Measurements from ENCODE around the gene EIF4EBP3. TPM values are rescaled to one million over a fixed set of nuclear protein-coding genes. Genes with fewer than 3 reads are reported as not detected.

The EIF4EBP3 gene
- total and polyA plus RNA-seq, 9 of the 15 experiments (the other 6 are each of a cell fraction or from before 2014, with no cell fraction given) = 1.3 to 7.5 (median 3.8) TPM

DNA sequence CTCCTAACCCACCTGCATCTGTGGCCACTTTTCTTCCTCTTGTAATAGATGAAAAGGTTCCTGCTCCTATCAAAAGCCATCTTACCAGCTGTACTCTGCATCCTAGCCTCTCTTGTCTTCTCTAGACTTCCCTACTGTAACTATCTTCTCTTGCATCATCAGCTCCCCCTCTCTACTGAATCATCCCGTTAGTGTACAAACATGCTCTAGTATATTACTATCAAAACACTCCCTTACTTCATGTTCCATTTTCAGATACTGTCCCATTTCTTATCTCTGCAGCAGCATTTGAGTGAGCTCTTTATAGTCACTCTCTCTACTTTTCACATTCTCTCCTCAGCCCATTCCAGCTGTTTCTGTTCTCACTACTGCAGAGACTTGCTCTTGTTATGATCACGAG is 7.0 kb downstream of the EIF4EBP3 start (continued):
- TF ChIP-seq MEF2D (tag; conservative IDR thresholded peaks at IDR 0.05; ENCODE audit: low read depth) = peak; percentile 65; the same call in 1 of the 2 replicates
- TF ChIP-seq CEBPG (CRISPR knock-in tag; IDR thresholded peaks at IDR 0.05) = peak; percentile 90
- peak; percentile 90 to 97 for TF ChIP-seq CEBPG (tag; conservative IDR thresholded peaks at IDR 0.05 in 1 of 2, IDR thresholded peaks at IDR 0.05 in 1 of 2)
- TF ChIP-seq MTA3 (IDR thresholded peaks at IDR 0.05; ENCODE audit: borderline replicate concordance) = 0 out of 2 replicates have a peak, but pooled peaks have one; percentile 36
- TF ChIP-seq HMG20A (CRISPR knock-in tag; conservative IDR thresholded peaks at IDR 0.05) = no peak
- TF ChIP-seq E2F8 (IDR thresholded peaks at IDR 0.05; ENCODE audit: low read depth, partially characterized antibody) = no peak
- no peak for TF ChIP-seq FOXJ3 (CRISPR knock-in tag; IDR thresholded peaks at IDR 0.05)
- TF ChIP-seq, protein P1, sequence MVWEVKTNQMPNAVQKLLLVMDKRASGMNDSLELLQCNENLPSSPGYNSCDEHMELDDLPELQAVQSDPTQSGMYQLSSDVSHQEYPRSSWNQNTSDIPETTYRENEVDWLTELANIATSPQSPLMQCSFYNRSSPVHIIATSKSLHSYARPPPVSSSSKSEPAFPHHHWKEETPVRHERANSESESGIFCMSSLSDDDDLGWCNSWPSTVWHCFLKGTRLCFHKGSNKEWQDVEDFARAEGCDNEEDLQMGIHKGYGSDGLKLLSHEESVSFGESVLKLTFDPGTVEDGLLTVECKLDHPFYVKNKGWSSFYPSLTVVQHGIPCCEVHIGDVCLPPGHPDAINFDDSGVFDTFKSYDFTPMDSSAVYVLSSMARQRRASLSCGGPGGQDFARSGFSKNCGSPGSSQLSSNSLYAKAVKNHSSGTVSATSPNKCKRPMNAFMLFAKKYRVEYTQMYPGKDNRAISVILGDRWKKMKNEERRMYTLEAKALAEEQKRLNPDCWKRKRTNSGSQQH (CRISPR knock-in tag; IDR thresholded peaks at IDR 0.05) = no peak
- peak in 1 of 2 experiments; percentile 9; a peak in 1 of 4 replicates for TF ChIP-seq RAD21 (CRISPR knock-in tag; conservative IDR thresholded peaks at IDR 0.05 in 1 of 2, IDR thresholded peaks at IDR 0.05 in 1 of 2)
- TF ChIP-seq NCOR1 (IDR thresholded peaks at IDR 0.05) = peak; percentile 36; the same call in 1 of the 2 replicates
- no peak for TF ChIP-seq GMEB1 (CRISPR knock-in tag; IDR thresholded peaks at IDR 0.05)
- 0 out of 2 replicates have a peak, but pooled peaks have one; percentile 44 for TF ChIP-seq ZSCAN32 (CRISPR knock-in tag; IDR thresholded peaks at IDR 0.05)
- TF ChIP-seq ARNT (IDR thresholded peaks at IDR 0.05) = 0 out of 4 replicates have a peak, but pooled peaks of 1 of the 2 experiments have one; percentile 49
- TF ChIP-seq E2F3 (CRISPR knock-in tag; IDR thresholded peaks at IDR 0.05) = no peak
- TF ChIP-seq MCM5 (IDR thresholded peaks at IDR 0.05; ENCODE audit: low read depth) = no peak
- TF ChIP-seq ZBTB17 (CRISPR knock-in tag; IDR thresholded peaks at IDR 0.05) = no peak
- peak in 1 of 2 experiments; percentile 27; a peak in 1 of 4 replicates for TF ChIP-seq HDAC1 (IDR thresholded peaks at IDR 0.05)
- TF ChIP-seq, protein P2, sequence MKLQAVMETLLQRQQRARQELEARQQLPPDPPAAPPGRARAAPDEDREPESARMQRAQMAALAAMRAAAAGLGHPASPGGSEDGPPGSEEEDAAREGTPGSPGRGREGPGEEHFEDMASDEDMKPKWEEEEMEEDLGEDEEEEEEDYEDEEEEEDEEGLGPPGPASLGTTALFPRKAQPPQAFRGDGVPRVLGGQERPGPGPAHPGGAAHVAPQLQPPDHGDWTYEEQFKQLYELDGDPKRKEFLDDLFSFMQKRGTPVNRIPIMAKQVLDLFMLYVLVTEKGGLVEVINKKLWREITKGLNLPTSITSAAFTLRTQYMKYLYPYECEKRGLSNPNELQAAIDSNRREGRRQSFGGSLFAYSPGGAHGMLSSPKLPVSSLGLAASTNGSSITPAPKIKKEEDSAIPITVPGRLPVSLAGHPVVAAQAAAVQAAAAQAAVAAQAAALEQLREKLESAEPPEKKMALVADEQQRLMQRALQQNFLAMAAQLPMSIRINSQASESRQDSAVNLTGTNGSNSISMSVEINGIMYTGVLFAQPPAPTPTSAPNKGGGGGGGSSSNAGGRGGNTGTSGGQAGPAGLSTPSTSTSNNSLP (IDR thresholded peaks at IDR 0.05; ENCODE audit: borderline replicate concordance, low read depth, low read length) = peak; percentile 65; the same call in 1 of the 2 replicates
- peak; percentile 64 for TF ChIP-seq FOSL1 (tag; conservative IDR thresholded peaks at IDR 0.05)
